SJCRH30 (cell line): ENCODE data around the gene ZNF346. TPM values are rescaled to one million over a fixed set of nuclear protein-coding genes. Genes with fewer than 3 reads are reported as not detected.

Experiments
- DNase-seq, 2 experiments: peaks; one replicate each; pipeline ENCODE4 v3.0.0-alpha.2; 2015 to 2020
- H3K27ac ChIP-seq: fragments of 250-450 bp; sonication (Bioruptor Pico); 2 replicates; pipeline ENCODE4 v1.5.1; 2020; ENCODE audit warnings: mild to moderate bottlenecking, moderate library complexity
- H3K27me3 ChIP-seq: fragments of 250-450 bp; sonication (Bioruptor Pico); 2 replicates; pipeline ENCODE4 v1.5.1; 2020; ENCODE audit warnings: mild to moderate bottlenecking, moderate library complexity
- H3K36me3 ChIP-seq: fragments of 250-450 bp; sonication (Bioruptor Pico); 2 replicates; pipeline ENCODE4 v1.5.1; 2020; ENCODE audit warnings: mild to moderate bottlenecking, moderate library complexity
- H3K4me1 ChIP-seq: fragments of 250-450 bp; sonication (Bioruptor Pico); 2 replicates; pipeline ENCODE4 v1.5.1; 2020; ENCODE audit warnings: mild to moderate bottlenecking, moderate library complexity
- H3K4me3 ChIP-seq: fragments of 250-450 bp; sonication (Bioruptor Pico); 2 replicates; pipeline ENCODE4 v1.5.1; 2020; ENCODE audit warnings: mild to moderate bottlenecking, moderate library complexity
- H3K9me3 ChIP-seq: fragments of 250-450 bp; sonication (Bioruptor Pico); replicated peaks from 2 replicates; pipeline ENCODE4 v1.5.1; 2020; ENCODE audit warnings: mild to moderate bottlenecking, moderate library complexity
- total RNA-seq: library from RNA; depleted of rRNA; stranded (reverse); fragments of >200 nt; shearing (Covaris generic); gene quantifications from 2 replicates; pipeline ENCODE4 v1.2.3, GENCODE V29; 2014

Gene ZNF346
- total RNA-seq, 1 experiment from 2014 or later = 27.8 TPM

- no peaks in the 10 kb centered on the region for H3K27me3 ChIP-seq
- no peak for DNase-seq
- no peak overlapping the region for H3K27ac ChIP-seq
- H3K36me3 ChIP-seq = peaks cover 9% of the 10 kb centered on the region
- no peaks in the 10 kb centered on the region for H3K9me3 ChIP-seq
- no peak overlapping the region for H3K4me3 ChIP-seq
- peaks cover 10% of the 10 kb centered on the region for H3K4me1 ChIP-seq
Observed at GRCh38 chr5:177067503-177067902, 45.0 kb downstream of the ZNF346 start.

DNA sequence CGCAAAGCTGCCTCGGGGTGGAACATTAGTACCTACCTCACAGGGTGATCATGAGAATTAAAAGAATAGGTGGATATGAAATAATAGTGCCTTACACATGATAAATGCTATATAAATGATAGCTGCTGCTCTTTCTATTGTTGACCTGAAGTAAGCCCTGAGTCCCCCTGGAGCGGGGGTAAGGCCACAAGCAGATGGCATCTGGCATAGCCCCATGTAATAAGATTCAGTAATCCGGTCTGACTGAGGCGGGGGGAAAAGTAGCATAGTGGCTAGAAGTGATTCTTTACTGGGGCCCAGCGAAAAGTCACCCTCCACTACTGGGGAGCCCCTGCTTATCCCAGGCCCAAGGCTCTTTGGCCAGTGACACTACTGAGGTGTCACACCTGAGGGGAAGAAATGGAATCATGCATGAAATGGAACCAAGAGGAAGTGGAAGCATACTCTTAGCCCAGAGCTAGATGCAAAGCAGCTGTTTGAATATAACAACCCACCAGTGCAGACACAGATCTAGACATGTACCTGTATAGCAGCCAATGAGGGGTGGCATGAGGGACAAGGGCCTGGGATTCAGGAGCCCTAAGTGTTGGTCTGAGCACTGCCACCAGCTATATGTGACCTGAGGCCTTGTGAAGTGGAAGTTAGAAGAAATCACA, 48.2 kb downstream of the ZNF346 start:
- H3K4me3 ChIP-seq = no peak overlapping the region
- peaks cover 10% of the 10 kb centered on the region for H3K4me1 ChIP-seq
- no peaks in the 10 kb centered on the region for H3K27me3 ChIP-seq
- no peak for DNase-seq
- H3K27ac ChIP-seq = no peak overlapping the region
- H3K36me3 ChIP-seq = no peaks in the 10 kb centered on the region
- no peaks in the 10 kb centered on the region for H3K9me3 ChIP-seq

DNA sequence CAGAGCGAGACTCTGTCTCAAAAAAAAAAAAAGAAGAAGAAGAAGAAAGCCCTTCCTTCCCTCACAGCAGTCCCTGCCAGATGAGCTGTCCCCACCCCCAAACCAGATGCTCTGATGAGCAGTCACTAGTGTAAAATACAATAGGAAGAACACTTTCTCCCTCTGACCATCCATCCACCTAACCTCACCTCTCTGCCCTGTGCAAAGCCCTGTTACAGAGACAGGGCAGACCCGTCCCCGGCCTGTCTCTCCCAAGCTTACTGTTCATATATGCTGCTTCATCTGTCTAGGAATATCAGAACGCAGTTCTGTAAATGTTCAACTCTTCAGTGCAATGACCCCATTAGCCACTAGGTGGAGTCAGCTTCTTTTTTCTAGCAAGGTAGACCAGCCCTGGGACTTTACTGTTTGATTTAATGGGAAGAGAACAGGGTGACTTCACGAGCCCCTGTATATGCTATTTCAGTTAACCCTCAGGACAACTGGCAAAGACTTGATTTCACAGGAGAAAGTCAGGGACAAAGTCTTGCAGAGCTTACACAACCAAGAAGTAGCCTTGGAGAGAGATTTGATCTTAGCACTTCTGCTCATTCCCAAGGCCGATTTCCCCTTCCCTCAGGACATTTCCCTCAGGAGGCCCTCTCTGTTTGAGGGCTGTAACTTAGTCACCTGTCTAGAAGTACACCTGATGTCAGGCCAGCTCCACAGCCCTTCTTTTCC, 49.3 kb downstream of the ZNF346 start:
- H3K27ac ChIP-seq = no peak overlapping the region; the same call in 1 of the 2 replicates
- peak; percentile 89 to 97 for DNase-seq
- H3K4me3 ChIP-seq = no peak overlapping the region
- no peaks in the 10 kb centered on the region for H3K27me3 ChIP-seq
- H3K9me3 ChIP-seq = no peaks in the 10 kb centered on the region
- no peaks in the 10 kb centered on the region for H3K36me3 ChIP-seq
- H3K4me1 ChIP-seq = peaks cover 10% of the 10 kb centered on the region

GRCh38 chr5:177077335-177077734, 54.8 kb downstream of the ZNF346 start:
- no peaks in the 10 kb centered on the region for H3K36me3 ChIP-seq
- no peak overlapping the region for H3K27ac ChIP-seq
- DNase-seq = peak in 1 of 2 experiments; percentile 59
- no peaks in the 10 kb centered on the region; the same call in 1 of the 2 replicates for H3K4me1 ChIP-seq
- H3K27me3 ChIP-seq = no peaks in the 10 kb centered on the region
- H3K4me3 ChIP-seq = no peak overlapping the region
- H3K9me3 ChIP-seq = no peaks in the 10 kb centered on the region

GRCh38 chr5:177079606-177080005, 57.1 kb downstream of the ZNF346 start:
- Histone ChIP-seq H3K27me3 (no peaks in the 10 kb centered on the region), H3K4me3 (no peak overlapping the region), H3K36me3 (no peaks in the 10 kb centered on the region), H3K9me3 (no peaks in the 10 kb centered on the region), H3K4me1 (peaks cover 5% of the 10 kb centered on the region; the same call in 1 of the 2 replicates), H3K27ac (no peak overlapping the region)
- no peak for DNase-seq

DNA sequence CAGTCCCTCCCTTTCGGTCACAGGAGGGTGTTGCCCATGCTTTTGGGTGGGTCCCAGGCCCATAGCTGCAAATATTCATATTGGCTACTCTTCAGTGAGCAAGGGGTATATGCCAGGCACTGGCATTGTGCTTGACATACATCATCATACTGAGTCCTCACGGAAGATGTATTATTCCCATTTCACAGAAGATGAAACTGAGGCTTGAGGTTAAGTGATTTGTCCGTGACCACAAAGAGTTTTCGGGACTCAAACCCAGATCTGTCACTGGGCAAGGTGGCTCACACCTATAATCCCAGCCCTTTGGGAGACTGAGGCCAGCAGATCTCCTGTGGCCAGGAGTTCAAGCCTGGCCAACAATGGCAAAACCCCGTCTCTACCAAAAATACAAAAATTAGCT, 57.8 kb downstream of the ZNF346 start:
- H3K9me3 ChIP-seq = no peaks in the 10 kb centered on the region
- H3K27me3 ChIP-seq = no peaks in the 10 kb centered on the region
- H3K4me1 ChIP-seq = peaks cover 5% of the 10 kb centered on the region; the same call in 1 of the 2 replicates

DNA sequence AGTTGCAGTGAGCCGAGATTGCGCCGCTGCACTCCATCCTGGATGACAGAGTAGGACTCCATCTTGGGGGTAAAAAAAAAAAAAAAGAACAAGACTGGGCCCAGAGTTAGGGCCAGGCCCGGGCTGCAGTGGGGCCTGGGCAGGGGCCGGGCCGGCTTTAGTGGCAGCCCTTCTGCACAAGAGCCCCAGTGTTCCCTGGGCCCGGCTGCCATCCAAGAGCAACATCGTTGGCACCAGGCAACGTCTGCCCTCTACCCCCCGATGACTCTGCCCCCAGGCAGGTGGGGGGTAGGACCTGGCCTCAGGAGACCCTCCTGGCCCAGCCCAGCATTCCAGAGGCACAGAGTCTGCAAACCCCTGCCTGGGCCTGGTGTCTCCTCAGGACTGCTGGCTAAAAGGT, 59.4 kb downstream of the ZNF346 start:
- Histone ChIP-seq H3K36me3 (no peaks in the 10 kb centered on the region), H3K4me3 (no peak overlapping the region), H3K27me3 (no peaks in the 10 kb centered on the region), H3K4me1 (peaks cover 13% of the 10 kb centered on the region), H3K27ac (no peak overlapping the region), H3K9me3 (no peaks in the 10 kb centered on the region)
- no peak for DNase-seq

More for the DNA sequence above, 57.8 kb downstream of the ZNF346 start:
- Histone ChIP-seq H3K4me3 (no peak overlapping the region), H3K36me3 (no peaks in the 10 kb centered on the region), H3K27ac (no peak overlapping the region)
- no peak for DNase-seq

DNA sequence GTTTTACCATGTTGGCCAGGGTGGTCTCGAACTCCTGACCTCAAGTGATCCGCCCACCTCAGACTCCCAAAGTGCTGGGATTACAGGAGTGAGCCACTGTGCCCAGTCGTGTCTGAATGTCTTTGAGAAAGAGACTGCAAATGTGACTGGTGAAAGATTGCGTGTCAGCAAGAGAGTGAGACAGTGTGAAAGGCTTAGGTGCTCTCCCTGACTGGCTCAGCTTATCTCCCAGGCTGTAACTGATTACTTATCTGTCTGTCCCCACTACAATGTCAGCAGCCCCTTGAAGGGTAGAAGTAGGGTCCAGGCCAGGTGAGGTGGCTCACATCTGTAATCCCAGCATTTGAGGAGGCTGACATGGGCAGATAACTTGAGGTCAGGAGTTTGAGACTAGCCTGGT, 60.9 kb downstream of the ZNF346 start:
- Histone ChIP-seq H3K9me3 (no peaks in the 10 kb centered on the region), H3K4me3 (no peak overlapping the region), H3K27ac (no peak overlapping the region), H3K27me3 (no peaks in the 10 kb centered on the region), H3K4me1 (peaks cover 13% of the 10 kb centered on the region), H3K36me3 (peaks cover 6% of the 10 kb centered on the region)
- DNase-seq = no peak

GRCh38 chr5:177084175-177084574, 61.7 kb downstream of the ZNF346 start:
- peak; percentile 55 to 63 for DNase-seq
- no peaks in the 10 kb centered on the region for H3K9me3 ChIP-seq
- H3K4me1 ChIP-seq = peaks cover 13% of the 10 kb centered on the region

DNA sequence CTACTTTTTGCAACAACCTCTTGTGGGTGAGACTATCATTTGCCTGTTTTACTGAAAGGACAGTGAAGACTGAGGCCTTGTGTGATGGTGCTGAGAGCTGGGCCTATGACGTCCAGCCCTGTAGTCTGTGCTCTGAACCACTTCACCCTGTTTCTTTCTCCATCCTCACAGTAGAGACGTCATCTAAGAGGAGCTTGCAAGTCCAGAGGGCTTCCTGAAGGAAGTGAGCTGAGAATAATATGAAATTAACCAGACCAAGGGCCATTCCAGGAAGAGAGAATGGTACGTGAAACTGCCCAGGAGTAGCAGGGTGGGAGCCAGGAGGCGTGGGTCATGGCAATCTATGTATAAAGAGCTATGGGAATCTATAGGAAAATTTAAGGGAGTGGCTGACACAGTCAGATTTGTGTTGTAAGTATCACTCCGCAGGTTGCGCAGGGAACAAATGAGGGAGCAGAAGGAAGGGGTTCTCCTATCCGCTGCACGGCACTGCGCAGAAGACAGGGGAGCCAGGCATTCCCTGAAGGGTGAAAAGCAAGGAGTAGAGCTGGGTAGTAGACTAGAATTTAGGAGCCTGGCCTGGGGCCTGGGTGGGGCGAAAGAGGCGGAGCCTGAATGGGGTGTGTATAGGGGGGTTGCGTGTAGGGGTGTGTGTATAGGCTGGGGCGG, 63.6 kb downstream of the ZNF346 start:
- H3K9me3 ChIP-seq = no peaks in the 10 kb centered on the region
- peaks cover 27% of the 10 kb centered on the region for H3K4me1 ChIP-seq
- peaks cover 33% of the 10 kb centered on the region for H3K36me3 ChIP-seq
- peak overlapping the region; percentile 11 for H3K4me3 ChIP-seq
- H3K27ac ChIP-seq = no peak overlapping the region
- H3K27me3 ChIP-seq = no peaks in the 10 kb centered on the region
- DNase-seq = no peak

More at GRCh38 chr5:177084175-177084574, 61.7 kb downstream of the ZNF346 start:
- no peak overlapping the region for H3K4me3 ChIP-seq
- no peaks in the 10 kb centered on the region for H3K27me3 ChIP-seq
- peaks cover 14% of the 10 kb centered on the region for H3K36me3 ChIP-seq
- H3K27ac ChIP-seq = no peak overlapping the region

- Histone ChIP-seq H3K36me3 (peaks cover 40% of the 10 kb centered on the region), H3K9me3 (no peaks in the 10 kb centered on the region), H3K4me1 (peaks cover 34% of the 10 kb centered on the region), H3K27ac (peak within 1 kb of the TSS; percentile 92), H3K27me3 (no peaks in the 10 kb centered on the region), H3K4me3 (peak within 1 kb of the TSS; percentile 100)
- DNase-seq = peak; percentile 95 to 97
Observed at GRCh38 chr5:177086654-177087397, 64.3 kb downstream of the ZNF346 start, which contains the start of gene FGFR4. Gene FGFR4, plus strand, starts transcription at chr5:177086915. Its CDS starts 2,688 bp downstream, at chr5:177089603.

- H3K27ac ChIP-seq = peak overlapping the region; percentile 92
- peaks cover 47% of the 10 kb centered on the region for H3K36me3 ChIP-seq
- peak in 1 of 2 experiments; percentile 52 for DNase-seq
- peaks cover 40% of the 10 kb centered on the region for H3K4me1 ChIP-seq
- H3K27me3 ChIP-seq = no peaks in the 10 kb centered on the region
- H3K4me3 ChIP-seq = peak overlapping the region; percentile 100
- no peaks in the 10 kb centered on the region for H3K9me3 ChIP-seq
Observed at GRCh38 chr5:177087398-177088005, 65.0 kb downstream of the ZNF346 start.

- DNase-seq = no peak
- Histone ChIP-seq H3K36me3 (peaks cover 63% of the 10 kb centered on the region), H3K4me3 (peak overlapping the region; percentile 100), H3K4me1 (peaks cover 48% of the 10 kb centered on the region), H3K27me3 (no peaks in the 10 kb centered on the region), H3K9me3 (no peaks in the 10 kb centered on the region), H3K27ac (peak overlapping the region; percentile 92; the same call in 1 of the 2 replicates)
Observed at GRCh38 chr5:177089127-177089526, 66.6 kb downstream of the ZNF346 start.
